Measurements from ENCODE around the gene STARD8.
"Not testable (repeated sequence)": the region's sequence is repeated elsewhere in the genome, so short reads cannot be mapped to it uniquely, and the experiment has no call there.

STARD8 gene

DNA sequence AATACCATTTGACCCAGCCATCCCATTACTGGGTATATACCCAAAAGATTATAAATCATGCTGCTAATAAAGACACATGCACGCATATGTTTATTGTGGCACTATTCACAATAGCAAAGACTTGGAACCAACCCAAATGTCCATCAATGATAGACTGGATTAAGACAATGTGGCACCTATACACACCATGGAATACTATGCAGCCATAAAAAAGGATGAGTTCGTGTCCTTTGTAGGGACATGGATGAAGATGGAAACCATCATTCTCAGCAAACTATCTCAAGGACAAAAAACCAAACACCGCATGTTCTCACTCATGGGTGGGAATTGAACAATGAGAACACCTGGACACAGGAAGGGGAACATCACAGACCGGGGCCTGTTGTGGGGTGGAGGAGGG lies 9.0 kb downstream of the STARD8 start:
- not testable (repeated sequence) for DNase-seq (ENCODE audit: low spot score)

DNA sequence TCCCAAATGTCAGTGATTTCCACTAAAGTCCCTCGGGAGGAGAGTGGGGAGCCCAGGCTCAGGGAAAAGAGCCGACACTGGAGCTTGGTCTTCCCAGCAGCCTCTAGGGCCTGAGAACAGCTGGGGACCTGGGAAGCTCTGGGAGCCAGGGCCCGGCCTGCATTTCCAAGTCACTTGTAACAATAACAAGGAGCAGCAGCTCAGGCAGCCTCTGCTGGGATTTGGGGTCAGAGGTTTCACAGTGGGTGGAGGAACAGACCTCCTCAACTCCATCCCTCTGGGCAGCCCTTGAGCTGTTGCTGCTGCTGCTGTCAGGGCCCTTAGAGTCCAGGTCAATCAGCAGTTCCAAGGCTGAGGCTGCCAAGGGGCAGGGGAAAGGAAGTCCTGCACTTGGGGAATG lies 11.1 kb downstream of the STARD8 start:
- no peak for DNase-seq (ENCODE audit: low spot score)

DNA sequence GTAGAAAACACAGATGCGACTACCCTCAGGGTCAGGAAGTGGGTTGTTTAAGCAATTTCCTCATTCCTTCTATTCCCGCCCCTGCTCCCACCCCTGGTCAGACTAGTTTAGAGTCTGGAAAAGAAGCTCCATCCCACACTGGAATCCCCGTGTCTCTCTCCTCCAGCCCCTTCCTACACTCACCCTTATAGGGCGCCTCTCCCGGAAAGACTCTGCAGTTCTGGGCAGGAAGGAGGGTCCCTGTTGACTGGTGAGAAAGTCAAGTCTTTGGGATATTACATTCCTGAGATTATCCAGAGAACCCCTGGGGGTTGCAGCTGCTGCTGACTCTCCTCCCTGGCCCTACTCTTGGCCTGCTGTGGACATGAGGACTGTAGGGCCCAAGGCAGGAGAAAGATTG lies 11.9 kb downstream of the STARD8 start:
- no peak for DNase-seq (ENCODE audit: low spot score)

GRCh38 chrX:68659786-68660185 lies 12.3 kb downstream of the STARD8 start:
- DNase-seq (ENCODE audit: low spot score), result no peak

DNA sequence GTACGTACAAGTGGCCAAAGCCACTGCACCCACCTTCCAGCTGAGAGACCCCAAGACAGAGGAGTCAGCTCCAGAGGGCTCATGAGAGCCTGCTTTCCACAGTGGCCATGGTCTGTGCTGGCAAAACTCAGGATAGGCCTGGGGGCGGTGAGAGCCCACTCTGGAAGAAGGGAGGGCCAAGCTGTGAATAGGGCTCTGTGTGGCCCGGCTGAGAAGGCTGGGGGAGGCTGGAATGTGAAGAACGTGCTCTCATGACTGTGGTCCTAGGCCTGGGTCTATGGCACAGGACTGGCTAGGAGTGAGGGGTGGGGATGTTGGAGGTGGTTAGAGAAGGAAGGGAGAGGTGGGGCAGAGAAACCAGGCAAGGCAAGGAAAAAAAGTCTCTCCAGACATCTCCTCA lies 13.3 kb downstream of the STARD8 start:
- DNase-seq (ENCODE audit: low spot score), result no peak

DNA sequence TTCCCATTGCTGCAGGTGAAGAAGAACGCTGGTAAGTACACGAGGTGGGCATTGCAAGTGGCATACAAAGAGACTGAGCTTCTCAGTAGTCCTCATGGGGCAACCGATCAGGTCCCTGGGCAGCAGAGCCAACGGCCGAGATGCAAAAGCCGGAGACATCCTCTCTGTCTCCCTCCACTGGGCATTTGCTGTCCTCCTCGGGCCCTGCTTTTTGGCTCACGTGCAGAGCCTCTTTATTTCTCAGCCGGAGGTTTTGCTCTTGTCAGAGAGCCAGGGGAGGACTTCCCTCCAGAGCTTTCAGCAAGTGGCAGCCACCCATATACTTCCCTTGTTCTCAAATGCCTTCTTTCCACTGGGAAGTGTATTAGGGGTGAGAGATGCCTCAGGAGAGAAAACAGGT lies 18.0 kb downstream of the STARD8 start:
- DNase-seq (ENCODE audit: low spot score), result no peak

DNA sequence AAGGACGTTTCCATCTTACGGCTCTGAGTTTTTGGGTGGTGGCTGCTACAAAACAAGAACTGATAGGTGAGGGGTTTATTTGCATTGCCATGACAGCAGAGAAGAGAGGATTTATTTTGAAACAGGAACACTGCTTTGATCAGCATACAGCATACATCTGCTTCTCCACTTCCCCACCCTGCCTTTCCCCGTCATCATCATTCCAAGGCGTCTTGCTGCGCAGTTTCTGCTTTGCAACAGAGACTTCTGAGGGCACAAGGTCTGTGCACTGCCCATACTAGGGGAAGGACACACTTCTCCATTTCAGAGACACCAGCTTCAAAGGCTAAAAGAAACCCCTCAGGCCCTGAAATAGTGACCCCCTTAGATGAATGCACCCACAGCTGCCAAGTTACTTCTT lies 19.1 kb downstream of the STARD8 start:
- no peak for DNase-seq (ENCODE audit: low spot score)

GRCh38 chrX:68669094-68669860 lies 21.8 kb downstream of the STARD8 start:
- no peak for DNase-seq (ENCODE audit: low spot score)

- DNase-seq (ENCODE audit: low spot score), result no peak
Observed at GRCh38 chrX:68669871-68670270, 22.4 kb downstream of the STARD8 start.

GRCh38 chrX:68671221-68671620 lies 23.8 kb downstream of the STARD8 start:
- DNase-seq (ENCODE audit: low spot score), result no peak

- DNase-seq (ENCODE audit: low spot score), result no peak
Observed at GRCh38 chrX:68672581-68673318, 25.3 kb downstream of the STARD8 start.

GRCh38 chrX:68675571-68675970 lies 28.1 kb downstream of the STARD8 start:
- DNase-seq (ENCODE audit: low spot score), result no peak

GRCh38 chrX:68676335-68676734 lies 28.9 kb downstream of the STARD8 start:
- no peak for DNase-seq (ENCODE audit: low spot score)

DNA sequence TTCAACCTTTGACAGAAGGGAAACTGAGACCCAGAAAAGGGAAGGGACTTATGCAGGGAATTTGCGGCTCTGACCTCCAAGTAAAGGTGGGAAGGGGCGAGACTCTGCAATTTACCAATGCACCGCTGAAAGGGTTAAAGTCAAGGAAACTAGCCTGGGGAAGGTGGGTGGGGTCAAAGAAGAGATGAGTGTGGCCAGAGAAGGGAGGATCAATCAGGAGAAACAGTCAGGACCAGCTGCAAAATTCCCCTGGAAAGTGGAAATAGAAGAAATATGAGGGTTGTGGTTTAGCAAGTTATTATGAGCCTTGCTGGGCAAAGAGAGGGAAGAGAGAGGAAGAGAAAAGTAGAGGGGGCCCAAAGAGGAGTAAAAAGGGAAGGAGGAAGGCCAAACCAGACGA lies 30.5 kb downstream of the STARD8 start:
- DNase-seq (ENCODE audit: low spot score), result no peak

DNA sequence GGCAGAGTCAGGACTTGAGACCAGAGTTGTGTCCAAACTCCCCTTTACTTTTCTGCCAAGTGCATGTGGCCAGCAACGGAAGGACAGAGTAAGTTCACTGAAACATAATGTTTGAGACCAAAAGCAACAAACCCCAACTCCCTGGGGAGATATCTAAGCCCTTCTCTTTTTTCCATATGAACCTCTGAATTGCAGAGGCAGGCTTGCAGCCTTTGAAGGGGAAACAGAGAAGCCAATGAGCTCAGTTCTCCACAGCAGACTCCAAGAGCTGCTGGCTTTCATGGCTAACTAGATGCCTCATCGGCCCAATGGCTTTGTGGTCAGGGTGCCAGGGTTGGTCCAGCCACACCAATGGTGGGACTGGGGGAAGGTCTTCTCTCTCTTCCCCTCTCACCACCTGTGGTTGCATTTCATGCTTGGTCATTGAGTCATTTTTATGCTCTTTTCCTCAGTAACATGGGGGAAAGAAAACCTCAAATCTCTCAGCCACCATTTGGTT lies 34.0 kb downstream of the STARD8 start:
- peak; percentile 86 for DNase-seq (ENCODE audit: low spot score)

GRCh38 chrX:68682790-68683189 lies 35.3 kb downstream of the STARD8 start:
- no peak for DNase-seq (ENCODE audit: low spot score)

DNA sequence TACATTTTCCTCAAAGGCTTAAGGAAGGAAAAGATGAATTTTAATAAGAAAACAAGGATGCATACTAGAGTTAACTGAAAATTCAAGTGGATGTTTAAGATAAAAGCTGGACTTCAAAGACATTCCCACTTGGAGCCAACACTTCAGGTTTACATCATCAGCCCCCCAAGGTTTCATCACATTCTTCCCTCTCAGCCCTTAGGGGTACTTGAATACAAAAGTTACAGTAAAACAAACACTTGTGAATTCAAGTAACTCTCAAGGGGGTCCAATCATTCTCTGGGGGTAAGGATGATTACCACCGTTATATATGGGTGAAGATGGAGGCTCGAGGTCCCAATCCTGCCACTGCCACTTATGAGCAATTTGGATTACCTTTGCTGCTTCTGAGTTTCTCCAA lies 36.1 kb downstream of the STARD8 start:
- no peak for DNase-seq (ENCODE audit: low spot score)

- no peak for DNase-seq (ENCODE audit: low spot score)
Observed at GRCh38 chrX:68684291-68684918, 36.9 kb downstream of the STARD8 start.

- DNase-seq (ENCODE audit: low spot score), result no peak
Observed at GRCh38 chrX:68684919-68685304, 37.4 kb downstream of the STARD8 start.

- peak; percentile 19 for DNase-seq (ENCODE audit: low spot score)
Observed at GRCh38 chrX:68685685-68686084, 38.2 kb downstream of the STARD8 start.

DNA sequence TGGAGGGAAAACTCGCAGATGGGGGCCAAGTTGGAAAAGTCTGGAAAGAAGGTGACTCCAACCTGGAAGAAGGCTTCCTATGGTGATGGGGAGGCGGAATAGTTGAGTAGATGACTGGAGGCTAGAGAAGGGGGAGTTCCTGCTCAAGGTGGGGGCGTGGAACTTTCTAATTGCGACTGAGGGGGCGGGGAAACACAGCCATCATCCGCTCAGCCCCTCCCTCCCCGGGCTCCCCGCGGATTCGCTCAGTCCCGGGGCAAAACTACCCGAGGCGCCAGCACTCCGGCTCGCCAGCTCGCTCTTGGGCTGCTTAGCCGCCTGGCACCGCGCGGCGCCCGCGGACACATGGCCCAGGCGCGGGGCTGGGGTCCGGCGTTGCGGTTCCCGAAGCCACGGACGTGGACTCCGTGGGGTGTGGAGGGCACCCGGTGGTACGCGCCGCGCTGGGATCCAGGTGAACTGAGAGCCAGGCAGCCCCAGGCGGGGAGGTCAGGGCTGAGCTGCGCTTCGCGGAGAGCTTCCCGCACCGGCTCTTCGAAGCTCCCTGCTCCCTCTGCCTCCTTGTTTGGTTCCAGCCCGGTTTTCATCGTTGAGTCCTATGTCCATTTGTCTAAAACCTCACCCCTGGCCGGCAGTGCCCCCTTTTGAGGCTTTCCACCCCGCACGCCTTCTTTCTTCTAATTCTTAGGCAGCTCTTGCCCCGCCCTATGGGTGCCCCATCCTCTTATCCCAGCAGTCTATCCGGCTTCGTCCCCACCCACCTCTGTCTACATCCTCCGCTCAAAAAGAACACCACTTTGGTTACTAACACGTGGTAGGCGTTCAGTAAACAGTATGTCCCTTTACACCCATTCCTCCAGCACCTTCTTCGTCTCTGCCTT lies 38.9 kb downstream of the STARD8 start:
- peak; percentile 34 for DNase-seq (ENCODE audit: low spot score)

DNA sequence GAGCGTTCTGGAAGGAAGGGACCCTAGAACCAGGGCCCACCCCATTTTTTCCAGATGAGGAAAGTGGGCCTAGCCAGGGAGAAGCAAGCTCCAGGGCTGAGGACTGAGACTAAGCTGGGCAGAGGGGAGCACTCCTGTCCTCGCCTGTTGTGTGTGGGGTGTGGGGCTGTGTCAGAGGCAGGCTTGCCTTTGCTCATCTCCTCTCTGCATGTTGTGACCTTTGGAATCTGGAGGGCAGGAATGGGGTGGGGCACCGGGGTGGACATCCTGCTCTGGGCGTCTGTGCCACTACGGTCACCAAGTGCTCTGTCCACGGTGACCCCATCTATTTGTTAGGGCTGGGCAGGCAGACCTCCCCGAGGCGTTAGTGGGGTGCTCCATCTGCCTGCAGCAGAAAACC lies 41.5 kb downstream of the STARD8 start:
- DNase-seq (ENCODE audit: low spot score), result not testable (repeated sequence)

Measured in kidney tubule cell (primary cell).